Caco-2 (cell line): ENCODE measurements around the gene IL22. TPM values are rescaled to one million over a fixed set of nuclear protein-coding genes. Genes with fewer than 3 reads are reported as not detected.

ENCODE experiments used
- BruUV-seq: library from RNA; stranded (reverse); fragments of 400-500 nt; replicated peaks from 2 replicates; lab custom pipeline; 2021; lab: Mats Ljungman, UMichigan
- CTCF ChIA-PET: fragments of 300-600 bp; sonication (Branson Sonifier 250); formaldehyde crosslinking; loops from one replicate; lab custom pipeline; 2022; ENCODE audit warnings: antibody characterized with exemption; lab: Charles Lee
- POLR2A ChIA-PET: fragments of 300-600 bp; sonication (Branson Sonifier 250); formaldehyde crosslinking; loops from one replicate; lab custom pipeline; 2022; ENCODE audit warnings: antibody characterized with exemption; lab: Charles Lee
- DNase-seq, 2 experiments: peaks; one replicate each; pipeline versions ENCODE4 v3.0.0 to v3.0.0-alpha.2; 2020 to 2022
- H3K27me3 ChIP-seq: replicated peaks from 2 replicates; pipeline ENCODE4 v1.6.0; 2011; ENCODE audit warnings: low read length; ENCODE audit not compliant: control insufficient read depth, insufficient read depth
- H3K36me3 ChIP-seq: 2 replicates; pipeline ENCODE4 v1.5.1; 2011; ENCODE audit warnings: low read length; ENCODE audit not compliant: control insufficient read depth, insufficient read depth
- H3K4me1 ChIP-seq: fragments of 250-450 bp; sonication (Bioruptor Pico); 2 replicates; pipeline ENCODE4 v1.5.1; 2020; ENCODE audit warnings: mild to moderate bottlenecking
- H3K4me3 ChIP-seq: 2 replicates; pipeline ENCODE4 v1.5.1; 2011; ENCODE audit warnings: low read depth, mild to moderate bottlenecking, control low read depth, low read length
- H3K9me3 ChIP-seq: fragments of 250-450 bp; sonication (Bioruptor Pico); 2 replicates; pipeline ENCODE4 v1.5.1; 2020; ENCODE audit warnings: mild to moderate bottlenecking, moderate library complexity
- H3K27ac Mint-ChIP-seq: one replicate; pipeline ENCODE4 v1.8.0; 2022; ENCODE audit warnings: mixed read lengths; ENCODE audit not compliant: unreplicated experiment
- H3K27me3 Mint-ChIP-seq: one replicate; pipeline ENCODE4 v1.8.0; 2022; ENCODE audit warnings: mixed read lengths; ENCODE audit not compliant: insufficient read depth, unreplicated experiment
- H3K36me3 Mint-ChIP-seq: one replicate; pipeline ENCODE4 v1.8.0; 2022; ENCODE audit warnings: mild to moderate bottlenecking, mixed read lengths; ENCODE audit not compliant: insufficient read depth, unreplicated experiment
- H3K4me1 Mint-ChIP-seq: one replicate; pipeline ENCODE4 v1.8.0; 2022; ENCODE audit warnings: low read depth, mixed read lengths; ENCODE audit not compliant: unreplicated experiment
- H3K4me3 Mint-ChIP-seq: one replicate; pipeline ENCODE4 v1.8.0; 2022; ENCODE audit warnings: mild to moderate bottlenecking, moderate library complexity, mixed read lengths; ENCODE audit not compliant: unreplicated experiment
- H3K9me3 Mint-ChIP-seq: one replicate; pipeline ENCODE4 v1.8.0; 2022; ENCODE audit warnings: mixed read lengths; ENCODE audit not compliant: unreplicated experiment
- intact Hi-C: fragments of 100-400 bp; cut with micrococcal nuclease; formaldehyde crosslinking; loops from one replicate; pipeline ENCODE4 v1.10.0; 2022; ENCODE audit not compliant: unreplicated experiment
- total RNA-seq: library from RNA; stranded (reverse); gene quantifications from 2 replicates; pipeline ENCODE4 v1.2.3, GENCODE V29; 2022
- TF ChIP-seq, protein P1 (sequence below), 2 experiments: fragments of 200-600 bp in 1 of 2; IDR thresholded peaks; 1 replicate in 1 of 2; 2 replicates in 1 of 2; pipeline versions ENCODE4 v1.5.1 to v1.8.0; 2011 to 2022; ENCODE audit warnings: antibody characterized with exemption in 1 of 2, control low read depth in 1 of 2, inconsistent platforms in 1 of 2, low read depth in 1 of 2, low read length in 1 of 2, mild to moderate bottlenecking in 1 of 2, moderate library complexity in 1 of 2; ENCODE audit not compliant: insufficient read depth in 1 of 2, severe bottlenecking in 1 of 2, unreplicated experiment in 1 of 2

IL22 gene
- total RNA-seq, 1 experiment from 2014 or later: not detected

DNA sequence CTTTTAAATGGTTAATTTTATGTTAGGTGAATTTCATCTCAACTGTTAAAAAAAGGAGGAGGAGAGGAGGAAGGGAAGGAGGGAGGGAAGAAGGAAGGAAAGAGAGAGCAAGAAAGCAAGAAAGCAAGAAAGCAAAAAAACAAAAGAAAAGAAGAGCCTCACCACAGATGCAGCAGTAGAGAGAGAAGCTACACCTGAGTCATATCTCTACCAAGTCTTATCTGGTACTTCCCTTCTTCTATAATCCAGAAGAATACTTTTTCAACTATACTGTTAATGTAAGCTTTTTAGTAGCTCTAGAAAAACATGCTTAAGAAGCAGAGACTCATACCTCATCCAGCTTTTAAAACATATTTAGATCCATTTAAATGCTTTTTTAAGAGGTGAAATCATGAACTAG is 22.2 kb downstream of the IL22 start:
- H3K9me3 ChIP-seq: no peaks in the 10 kb centered on the region
- no peak overlapping the region for H3K27ac Mint-ChIP-seq
- H3K4me3 Mint-ChIP-seq: no peak overlapping the region
- no peaks in the 10 kb centered on the region; the same call in 1 of the 2 replicates for H3K27me3 ChIP-seq
- no peaks in the 10 kb centered on the region for H3K4me1 Mint-ChIP-seq
- H3K4me3 ChIP-seq: no peak overlapping the region
- DNase-seq: no peak
- H3K36me3 Mint-ChIP-seq: no peaks in the 10 kb centered on the region
- H3K4me1 ChIP-seq: no peaks in the 10 kb centered on the region
- no peaks in the 10 kb centered on the region for H3K9me3 Mint-ChIP-seq
- TF ChIP-seq, protein P1, sequence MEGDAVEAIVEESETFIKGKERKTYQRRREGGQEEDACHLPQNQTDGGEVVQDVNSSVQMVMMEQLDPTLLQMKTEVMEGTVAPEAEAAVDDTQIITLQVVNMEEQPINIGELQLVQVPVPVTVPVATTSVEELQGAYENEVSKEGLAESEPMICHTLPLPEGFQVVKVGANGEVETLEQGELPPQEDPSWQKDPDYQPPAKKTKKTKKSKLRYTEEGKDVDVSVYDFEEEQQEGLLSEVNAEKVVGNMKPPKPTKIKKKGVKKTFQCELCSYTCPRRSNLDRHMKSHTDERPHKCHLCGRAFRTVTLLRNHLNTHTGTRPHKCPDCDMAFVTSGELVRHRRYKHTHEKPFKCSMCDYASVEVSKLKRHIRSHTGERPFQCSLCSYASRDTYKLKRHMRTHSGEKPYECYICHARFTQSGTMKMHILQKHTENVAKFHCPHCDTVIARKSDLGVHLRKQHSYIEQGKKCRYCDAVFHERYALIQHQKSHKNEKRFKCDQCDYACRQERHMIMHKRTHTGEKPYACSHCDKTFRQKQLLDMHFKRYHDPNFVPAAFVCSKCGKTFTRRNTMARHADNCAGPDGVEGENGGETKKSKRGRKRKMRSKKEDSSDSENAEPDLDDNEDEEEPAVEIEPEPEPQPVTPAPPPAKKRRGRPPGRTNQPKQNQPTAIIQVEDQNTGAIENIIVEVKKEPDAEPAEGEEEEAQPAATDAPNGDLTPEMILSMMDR (IDR thresholded peaks at IDR 0.05; ENCODE audit: insufficient read depth in 1 of 2, low read depth in 1 of 2, low read length in 1 of 2, severe bottlenecking in 1 of 2, unreplicated experiment in 1 of 2): no peak
- BruUV-seq: no TSS peak
- no peaks in the 10 kb centered on the region for H3K36me3 ChIP-seq
- ChIA-PET CTCF (no interaction called here), POLR2A (no interaction called here)
- peaks cover 24% of the 10 kb centered on the region for H3K27me3 Mint-ChIP-seq
- intact Hi-C loops: no loop called here

DNA sequence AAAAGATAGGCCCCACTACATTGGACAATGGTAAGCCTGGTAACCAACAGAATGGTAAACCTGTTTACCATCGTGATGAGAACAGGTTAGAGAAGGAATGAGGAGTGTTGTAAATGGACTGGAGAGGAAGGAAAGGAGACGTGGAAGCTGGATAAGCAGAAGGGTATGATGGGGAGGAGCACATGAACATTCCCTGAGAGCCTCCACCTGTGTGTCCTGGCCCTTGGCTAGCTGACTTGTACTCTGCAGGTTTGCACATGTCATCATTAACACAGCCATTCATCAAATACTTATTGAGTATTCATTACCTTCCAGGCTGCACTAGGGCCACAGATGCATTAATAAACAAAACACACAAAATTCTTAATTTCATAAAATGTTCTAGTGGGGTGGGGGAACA is 23.4 kb downstream of the IL22 start:
- TF ChIP-seq, protein P1 (IDR thresholded peaks at IDR 0.05; ENCODE audit: insufficient read depth in 1 of 2, low read depth in 1 of 2, low read length in 1 of 2, severe bottlenecking in 1 of 2, unreplicated experiment in 1 of 2): no peak
- no peak for DNase-seq
- no peaks in the 10 kb centered on the region for H3K4me1 ChIP-seq
- no peaks in the 10 kb centered on the region for H3K36me3 ChIP-seq
- no peak overlapping the region for H3K4me3 Mint-ChIP-seq
- H3K9me3 Mint-ChIP-seq: no peaks in the 10 kb centered on the region
- ChIA-PET POLR2A (no interaction called here), CTCF (no interaction called here)
- peaks cover 23% of the 10 kb centered on the region for H3K27me3 Mint-ChIP-seq
- H3K27ac Mint-ChIP-seq: no peak overlapping the region
- no TSS peak for BruUV-seq
- no peaks in the 10 kb centered on the region for H3K9me3 ChIP-seq
- H3K36me3 Mint-ChIP-seq: no peaks in the 10 kb centered on the region
- no peaks in the 10 kb centered on the region for H3K4me1 Mint-ChIP-seq
- intact Hi-C loops: loop anchor here (10.0 kb wide), 2 partner anchors 385 to 435 kb away; partner anchors contain the start of gene RAP1B
- no peak overlapping the region for H3K4me3 ChIP-seq
- no peaks in the 10 kb centered on the region; the same call in 1 of the 2 replicates for H3K27me3 ChIP-seq

DNA sequence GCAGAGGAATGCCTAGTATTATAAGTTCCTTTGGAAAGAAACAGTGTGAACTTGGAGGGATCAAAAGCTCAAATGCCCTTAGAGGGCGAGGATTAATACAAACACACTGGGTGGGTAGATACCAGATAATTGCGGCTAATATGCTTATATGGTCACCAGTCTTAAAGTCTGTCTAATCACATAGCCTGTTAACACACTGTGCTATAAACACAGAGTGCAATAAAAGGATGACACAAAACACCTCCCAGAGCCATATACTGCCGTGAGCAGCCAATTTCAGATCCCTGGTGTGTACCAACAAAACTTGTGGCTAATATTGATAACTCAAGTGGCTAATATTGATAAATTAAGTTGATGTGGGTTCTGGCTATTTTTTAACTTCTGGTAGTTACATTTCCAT is 26.0 kb downstream of the IL22 start:
- Histone ChIP-seq H3K9me3 (no peaks in the 10 kb centered on the region), H3K36me3 (no peaks in the 10 kb centered on the region), H3K27me3 (no peaks in the 10 kb centered on the region; the same call in 1 of the 2 replicates), H3K4me3 (no peak overlapping the region), H3K4me1 (no peaks in the 10 kb centered on the region)
- Mint-ChIP-seq H3K4me1 (no peaks in the 10 kb centered on the region), H3K4me3 (no peak overlapping the region), H3K27ac (no peak overlapping the region), H3K27me3 (peaks cover 14% of the 10 kb centered on the region), H3K36me3 (no peaks in the 10 kb centered on the region), H3K9me3 (no peaks in the 10 kb centered on the region)
- TF ChIP-seq, protein P1 (IDR thresholded peaks at IDR 0.05; ENCODE audit: insufficient read depth in 1 of 2, low read depth in 1 of 2, low read length in 1 of 2, severe bottlenecking in 1 of 2, unreplicated experiment in 1 of 2): no peak
- POLR2A ChIA-PET: no interaction called here
- CTCF ChIA-PET: no interaction called here
- intact Hi-C loops: loop anchor here (10.0 kb wide), 2 partner anchors 387 to 437 kb away; partner anchors contain the start of gene RAP1B
- DNase-seq: no peak
- BruUV-seq: no TSS peak
